Endothelial cell of umbilical vein (primary cell): ENCODE measurements around the gene RAB3GAP1. TPM values are rescaled to one million over a fixed set of nuclear protein-coding genes. Genes with fewer than 3 reads are reported as not detected.

Experiments used
- BruUV-seq: library from RNA; stranded (reverse); fragments of 400-500 nt; replicated peaks from 2 replicates; lab custom pipeline; 2021; lab: Mats Ljungman, UMichigan
- CTCF ChIA-PET: fragments of 300-600, 350-600 bp; sonication (Branson Sonifier 250); formaldehyde crosslinking; loops from one replicate; lab custom pipeline; 2021; ENCODE audit warnings: antibody characterized with exemption, inconsistent platforms; lab: Charles Lee
- POLR2A ChIA-PET: fragments of 300-600, 350-600 bp; sonication (Branson Sonifier 250); formaldehyde crosslinking; loops from one replicate; lab custom pipeline; 2021; ENCODE audit warnings: antibody characterized with exemption, inconsistent platforms; lab: Charles Lee
- DNase-seq: peaks from one replicate; pipeline ENCODE4 v3.0.0-alpha.2; 2011; ENCODE audit warnings: low read depth, low spot score
- FAIRE-seq: peaks from 2 replicates; lab custom pipeline; 2011; peaks lifted over from hg19 to GRCh38; lab: Jason Lieb, UNC
- H2AFZ ChIP-seq: 2 replicates; pipeline ENCODE4 v1.6.0; 2012; ENCODE audit warnings: low read depth, low read length, control low read depth, inconsistent platforms
- H3K27ac ChIP-seq: 2 replicates; pipeline ENCODE4 v1.5.1; 2011; ENCODE audit warnings: low read depth, mild to moderate bottlenecking, control low read depth, low read length, moderate library complexity; ENCODE audit not compliant: insufficient read depth
- H3K27me3 ChIP-seq, 2 experiments: 2 replicates each; pipeline versions ENCODE4 v1.6.0 to v1.6.1; 2011; ENCODE audit warnings: low read length in 2 of 2, mixed read lengths in 1 of 2; ENCODE audit not compliant: control insufficient read depth in 2 of 2, insufficient read depth in 2 of 2
- H3K36me3 ChIP-seq, 2 experiments: 2 replicates in 1 of 2; 3 replicates in 1 of 2; pipeline ENCODE4 v1.5.1; 2011; ENCODE audit warnings: low read length in 2 of 2, mild to moderate bottlenecking in 1 of 2, moderate library complexity in 1 of 2; ENCODE audit not compliant: control insufficient read depth in 2 of 2, insufficient read depth in 2 of 2; ENCODE audit errors: extremely low read depth in 1 of 2
- H3K4me1 ChIP-seq: 3 replicates; pipeline ENCODE4 v1.5.1; 2011; ENCODE audit warnings: mild to moderate bottlenecking, low read length; ENCODE audit not compliant: control insufficient read depth, insufficient read depth; ENCODE audit errors: extremely low read depth
- H3K4me2 ChIP-seq: 2 replicates; pipeline ENCODE4 v1.6.1; 2011; ENCODE audit warnings: low read length, control low read depth, mixed read lengths; ENCODE audit not compliant: insufficient read depth
- H3K4me3 ChIP-seq, 3 experiments: fragments of 200-600 bp in 1 of 3; sonication (generic), shearing (Covaris generic) in 1 of 3; replicated peaks in 1 of 3; 2 replicates each; pipeline ENCODE4 v1.5.1; 2011 to 2016; ENCODE audit warnings: control low read depth in 3 of 3, low read length in 3 of 3, mild to moderate bottlenecking in 2 of 3, inconsistent platforms in 1 of 3, low read depth in 1 of 3, moderate library complexity in 1 of 3; ENCODE audit not compliant: insufficient read depth in 1 of 3
- H3K79me2 ChIP-seq: 2 replicates; pipeline ENCODE4 v1.6.0; 2012; ENCODE audit warnings: low read length, inconsistent platforms; ENCODE audit not compliant: control insufficient read depth, insufficient read depth
- H3K9ac ChIP-seq: replicated peaks from 2 replicates; pipeline ENCODE3; 2011; ENCODE audit warnings: low read length, control low read depth; ENCODE audit not compliant: insufficient read depth; ENCODE audit errors: extremely low read depth
- H3K9me1 ChIP-seq: replicated peaks from 3 replicates; pipeline ENCODE4 v1.6.0; 2011; ENCODE audit warnings: mild to moderate bottlenecking, low read length; ENCODE audit not compliant: control insufficient read depth, insufficient read depth; ENCODE audit errors: extremely low read depth
- H3K9me3 ChIP-seq: replicated peaks from 2 replicates; pipeline ENCODE4 v1.5.1; 2012; ENCODE audit warnings: low read length, inconsistent platforms; ENCODE audit not compliant: control insufficient read depth, insufficient read depth
- H4K20me1 ChIP-seq: replicated peaks from 2 replicates; pipeline ENCODE3; 2011; ENCODE audit warnings: mild to moderate bottlenecking, low read length; ENCODE audit not compliant: control insufficient read depth, insufficient read depth; ENCODE audit errors: extremely low read depth
- CTCF ChIP-seq, 2 donors: IDR thresholded peaks; 1 replicate in 1 of 2; 2 replicates in 1 of 2; pipeline ENCODE4 v1.5.1; 2011; ENCODE audit warnings: low read length in 2 of 2, mild to moderate bottlenecking in 2 of 2, moderate library complexity in 2 of 2, control low read depth in 1 of 2, inconsistent platforms in 1 of 2, low read depth in 1 of 2; ENCODE audit not compliant: insufficient read depth in 1 of 2; ENCODE audit errors: extremely low read depth in 1 of 2
- EZH2 ChIP-seq: IDR thresholded peaks from 2 replicates; pipeline ENCODE4 v1.6.1; 2012; ENCODE audit warnings: borderline replicate concordance, low read depth, mild to moderate bottlenecking, moderate library complexity, low read length, inconsistent platforms; ENCODE audit not compliant: severe bottlenecking
- FOS ChIP-seq: IDR thresholded peaks from 2 replicates; pipeline ENCODE4 v1.6.1; 2011; ENCODE audit warnings: mild to moderate bottlenecking, low read length, moderate library complexity, borderline replicate concordance; ENCODE audit not compliant: insufficient read depth
- GATA2 ChIP-seq: IDR thresholded peaks from 2 replicates; pipeline ENCODE4 v1.7.0; 2011; ENCODE audit warnings: low read depth, mild to moderate bottlenecking, moderate library complexity, mixed read lengths, low read length; ENCODE audit not compliant: insufficient read length, insufficient read depth
- JUN ChIP-seq: IDR thresholded peaks from 2 replicates; pipeline ENCODE4 v1.6.1; 2011; ENCODE audit warnings: borderline replicate concordance, low read depth; ENCODE audit not compliant: insufficient read length, insufficient read depth
- MAX ChIP-seq: IDR thresholded peaks from 2 replicates; pipeline ENCODE4 v1.6.1; 2011; ENCODE audit not compliant: insufficient read depth, insufficient read length
- MYC ChIP-seq: IDR thresholded peaks from one replicate; pipeline ENCODE4 v1.6.1; 2011; ENCODE audit warnings: mild to moderate bottlenecking, low read depth, low read length
- POLR2A ChIP-seq: IDR thresholded peaks from 2 replicates; pipeline ENCODE4 v1.6.1; 2012; ENCODE audit warnings: low read depth, mild to moderate bottlenecking, control low read depth, low read length
- POLR2AphosphoS5 ChIP-seq: IDR thresholded peaks from 2 replicates; pipeline ENCODE4 v1.6.1; 2012; ENCODE audit warnings: low read depth, mild to moderate bottlenecking, control low read depth, low read length, moderate library complexity; ENCODE audit not compliant: insufficient read depth
- dilution Hi-C: fragments of 300-500 bp; cut with MboI; formaldehyde crosslinking; loops from one replicate; pipeline ENCODE4 v1.15.0; 2019; ENCODE audit warnings: low sequenced_read_pairs; ENCODE audit not compliant: extremely low pct_ligation_motif_present
- intact Hi-C: fragments of 100-400 bp; cut with micrococcal nuclease; formaldehyde crosslinking; loops from one replicate; pipeline ENCODE4 v1.10.0; 2022
- polyA plus RNA-seq, 4 experiments: library from polyadenylated mRNA; depleted of rRNA in 3 of 4; stranded (reverse) in 3 of 4; unstranded in 1 of 4; fragments of >200 nt; gene quantifications; 2 replicates each; pipeline versions ENCODE4 v1.2.1 to v1.2.3, GENCODE V29; 2011 to 2012; ENCODE audit warnings: missing spikeins in 1 of 4
- total RNA-seq: library from RNA; stranded (reverse); gene quantifications from 2 replicates; pipeline ENCODE4 v1.2.3, GENCODE V29; 2021

Gene RAB3GAP1
- total and polyA plus RNA-seq, 2 donors (not counting 3 experiments of a cell fraction or from before 2014, with no cell fraction given): 14.9 to 39.5 TPM

- no peaks in the 10 kb centered on the region for H3K27me3 ChIP-seq
- no peak overlapping the region for H3K9ac ChIP-seq
- no peaks in the 10 kb centered on the region for H4K20me1 ChIP-seq
- peaks cover 2 to 4% of the 10 kb centered on the region in 2 experiments for H3K36me3 ChIP-seq
- H3K79me2 ChIP-seq: peaks cover 2% of the 10 kb centered on the region
- FAIRE-seq (no peak), DNase-seq (no peak)
- no peak overlapping the region for H2AFZ ChIP-seq
- POLR2A ChIA-PET: no interaction called here
- H3K9me3 ChIP-seq: no peaks in the 10 kb centered on the region
- CTCF ChIA-PET: no interaction called here
- H3K9me1 ChIP-seq: no peaks in the 10 kb centered on the region
- H3K27ac ChIP-seq: no peak overlapping the region
- BruUV-seq: no TSS peak
- H3K4me1 ChIP-seq: no peaks in the 10 kb centered on the region
- intact Hi-C loops: no loop called here
- no peak overlapping the region for H3K4me3 ChIP-seq
- TF ChIP-seq MYC: no peak
- no peak for TF ChIP-seq MAX
- TF ChIP-seq JUN: no peak
- TF ChIP-seq CTCF (IDR thresholded peaks at IDR 0.05; ENCODE audit: extremely low read depth in 1 of 2, insufficient read depth in 1 of 2, low read depth in 1 of 2, low read length in 2 of 2): no peak
- no peak for TF ChIP-seq POLR2A
- no peak for TF ChIP-seq POLR2AphosphoS5
- no peak for TF ChIP-seq EZH2
- no peak for TF ChIP-seq FOS
- TF ChIP-seq GATA2: no peak
- H3K4me2 ChIP-seq: no peak overlapping the region
- dilution Hi-C loops: no loop called here
These were observed 92.3 kb downstream of the RAB3GAP1 start for GRCh38 chr2:135144343-135144742.
